ACHN (cell line): ENCODE data around the gene SEMA6A.
"Not testable (repeated sequence)": the region's sequence is repeated elsewhere in the genome, so short reads cannot be mapped to it uniquely, and the experiment has no call there.

Experiments
- DNase-seq: peaks from one replicate; pipeline ENCODE4 v3.0.0-alpha.2; 2015
- in situ Hi-C: cut with HindIII; loops from 2 replicates; pipeline ENCODE4 v1.10.0; 2017; ENCODE audit warnings: low sequenced_read_pairs, low pct_ligation_motif_present, low pct_unique_long_range_greater_than_20kb

SEMA6A gene

DNA sequence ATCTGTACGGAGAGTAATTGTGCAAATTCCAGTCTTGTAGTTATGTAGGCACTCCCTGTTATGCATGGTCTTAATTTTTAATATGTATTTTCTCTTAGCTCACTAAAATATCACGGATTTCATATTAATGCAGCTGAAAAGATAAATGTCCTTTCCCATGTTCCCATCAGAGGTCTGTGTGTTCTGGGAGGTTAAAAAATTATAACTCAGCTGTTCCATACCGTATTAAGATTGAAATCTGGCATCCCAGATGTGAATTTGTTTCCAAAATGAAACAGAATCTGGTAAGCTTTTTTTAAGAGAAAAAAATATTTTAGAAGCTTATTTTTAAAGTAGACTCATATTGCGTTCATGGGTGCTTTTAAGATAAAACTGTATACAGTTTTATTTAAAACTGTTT is 44.3 kb downstream of the SEMA6A start:
- in situ Hi-C loops, result no loop called here
- no peak for DNase-seq

DNA sequence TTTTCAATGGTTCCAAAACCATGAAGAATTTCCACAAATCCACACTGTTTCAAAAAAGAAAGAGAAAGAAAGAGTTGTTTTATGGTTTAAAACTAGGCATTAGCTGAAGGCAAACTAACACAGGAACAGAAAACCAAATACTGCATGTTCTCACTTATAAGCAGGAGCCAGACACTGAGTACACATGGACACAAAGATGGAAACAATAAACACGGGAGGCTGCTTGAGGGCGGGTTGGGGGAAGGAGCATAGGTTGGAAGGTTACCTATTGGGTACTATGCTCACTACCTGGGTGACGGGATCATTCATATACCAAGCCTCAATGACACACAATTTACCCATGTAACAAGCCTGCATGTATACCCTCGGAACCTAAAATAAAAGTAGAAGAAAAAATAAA is 45.0 kb downstream of the SEMA6A start:
- DNase-seq, result peak; percentile 13

DNA sequence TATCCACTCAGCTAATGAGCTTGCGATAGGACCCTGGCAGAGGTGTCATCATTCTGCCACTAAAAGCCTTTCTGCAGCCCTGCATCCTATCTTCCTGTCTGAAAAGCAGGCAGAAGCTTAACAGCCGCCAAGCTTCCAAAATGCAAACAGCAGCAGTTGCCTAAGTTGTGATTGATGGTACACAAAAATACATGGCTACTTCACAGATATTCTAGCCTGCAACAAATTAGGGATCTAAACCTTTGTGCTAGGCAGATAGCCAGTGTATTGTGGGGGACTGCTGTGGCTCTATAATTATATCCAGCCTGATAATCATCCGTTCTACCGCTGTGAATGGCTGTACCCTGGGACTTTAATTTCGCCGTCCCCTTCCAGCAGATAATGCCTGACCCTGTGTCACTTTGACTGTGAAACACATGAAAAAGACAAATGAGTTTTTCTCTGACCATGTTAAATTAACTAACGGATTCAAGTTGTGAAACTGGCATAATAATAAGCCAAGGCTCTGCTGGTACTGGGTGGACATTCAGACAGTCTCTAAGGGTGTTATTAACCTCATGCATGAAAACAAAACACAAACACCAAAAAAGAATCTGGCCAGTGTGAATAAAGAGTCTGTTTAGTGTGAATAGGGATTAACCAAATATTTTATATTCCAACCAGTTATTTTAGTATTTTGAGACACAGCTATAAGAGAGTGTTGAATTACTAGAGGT is 45.9 kb downstream of the SEMA6A start:
- in situ Hi-C loops, result no loop called here
- DNase-seq, result peak; percentile 44

More for the DNA sequence above, 45.0 kb downstream of the SEMA6A start:
- in situ Hi-C loops, result no loop called here

DNA sequence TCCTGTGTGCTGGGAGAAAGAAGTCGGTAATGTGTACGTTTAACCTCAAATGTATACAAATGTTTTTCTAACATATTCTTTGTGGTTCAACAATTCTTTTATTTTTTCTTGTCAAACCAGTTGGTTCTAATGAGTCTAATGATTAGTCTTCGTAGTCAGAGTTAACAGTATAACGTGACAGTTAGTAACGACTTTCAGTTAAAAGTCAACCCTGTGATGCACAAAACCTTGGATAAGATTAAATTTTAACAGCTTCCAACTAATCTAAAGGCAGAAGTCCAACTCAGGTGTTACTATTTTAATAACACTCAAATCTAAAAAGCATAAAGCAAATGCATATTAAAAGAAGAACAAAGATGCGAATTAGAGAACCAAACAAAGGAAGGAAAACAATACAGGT is 47.0 kb downstream of the SEMA6A start:
- peak; percentile 28 for DNase-seq
- in situ Hi-C loops, result no loop called here

DNA sequence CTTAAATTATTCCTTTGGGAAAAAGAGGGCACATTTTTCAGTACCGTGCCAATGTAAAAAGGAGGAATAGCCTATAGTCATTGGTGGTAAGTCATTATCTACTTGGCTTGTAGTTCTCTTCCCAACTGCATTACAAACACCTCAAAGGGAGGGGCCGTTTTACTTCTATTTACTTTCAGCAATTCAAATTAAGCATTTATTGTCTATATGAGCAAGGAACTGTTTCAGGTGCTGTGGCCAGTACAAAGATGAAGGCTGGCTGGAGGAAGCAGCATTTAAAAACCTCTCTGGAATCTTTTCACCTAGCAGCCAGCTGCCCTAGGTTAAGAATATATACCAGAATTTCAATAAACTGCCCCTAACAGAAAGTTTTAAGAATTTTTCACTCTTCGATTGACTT is 48.9 kb downstream of the SEMA6A start:
- in situ Hi-C loops, result no loop called here
- no peak for DNase-seq

DNA sequence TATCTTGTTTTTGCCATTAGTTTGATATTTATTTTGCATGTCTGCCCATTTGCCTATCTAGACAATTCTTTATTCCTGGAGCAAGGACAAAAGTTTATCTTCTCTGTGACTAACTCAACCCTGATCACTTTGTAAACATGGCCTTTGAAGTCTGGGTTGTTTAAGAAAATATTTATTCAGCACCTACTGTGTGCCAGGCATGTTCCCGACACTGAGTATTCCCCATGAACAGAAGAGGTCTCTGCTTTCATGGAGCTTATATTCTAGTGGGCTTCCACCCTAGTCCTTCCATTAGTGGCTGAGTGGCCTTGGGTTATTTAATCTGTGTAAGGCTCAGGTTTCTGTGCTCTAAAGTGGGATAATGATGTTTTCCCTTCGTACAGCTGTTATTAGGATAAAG is 49.7 kb downstream of the SEMA6A start:
- in situ Hi-C loops, result no loop called here
- DNase-seq, result no peak

DNA sequence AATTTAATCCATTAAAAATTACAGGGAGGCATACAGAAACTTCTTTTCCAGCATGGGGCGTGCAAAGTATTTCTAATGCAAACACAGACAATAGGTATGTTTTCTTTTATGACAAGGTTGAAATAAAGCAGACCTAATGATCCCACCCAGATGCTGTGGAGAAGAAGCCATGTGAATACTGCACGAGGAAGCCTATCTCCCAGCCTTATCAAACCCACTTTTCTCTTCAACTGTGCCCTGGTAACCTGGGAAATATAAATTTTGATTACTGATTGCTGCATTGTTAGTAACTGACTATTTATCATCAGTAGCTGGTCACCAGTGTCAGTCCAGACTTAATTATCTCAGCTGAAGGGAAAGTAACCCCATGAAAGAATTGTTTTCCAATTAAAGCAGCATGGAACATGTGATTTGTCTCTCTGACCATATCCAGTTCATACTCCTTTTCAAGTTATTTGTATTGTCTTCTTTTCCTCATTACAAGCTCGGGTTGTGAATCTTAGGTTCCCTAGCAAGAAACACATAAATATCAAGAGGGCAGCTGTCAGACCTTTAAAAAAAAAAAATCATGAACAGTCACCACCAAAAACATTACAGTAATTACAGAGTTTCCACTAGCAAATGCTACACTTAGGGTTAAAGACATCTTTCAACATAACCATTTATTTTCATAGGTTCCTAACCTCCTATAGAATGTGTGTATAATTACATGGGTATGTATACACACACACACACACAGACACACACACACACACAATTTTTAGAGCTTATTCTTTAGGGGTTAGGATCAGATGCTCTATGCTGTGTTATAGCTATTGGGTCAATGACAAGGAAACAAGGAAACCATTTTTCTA is 50.3 kb downstream of the SEMA6A start:
- no peak for DNase-seq
- in situ Hi-C loops, result no loop called here

DNA sequence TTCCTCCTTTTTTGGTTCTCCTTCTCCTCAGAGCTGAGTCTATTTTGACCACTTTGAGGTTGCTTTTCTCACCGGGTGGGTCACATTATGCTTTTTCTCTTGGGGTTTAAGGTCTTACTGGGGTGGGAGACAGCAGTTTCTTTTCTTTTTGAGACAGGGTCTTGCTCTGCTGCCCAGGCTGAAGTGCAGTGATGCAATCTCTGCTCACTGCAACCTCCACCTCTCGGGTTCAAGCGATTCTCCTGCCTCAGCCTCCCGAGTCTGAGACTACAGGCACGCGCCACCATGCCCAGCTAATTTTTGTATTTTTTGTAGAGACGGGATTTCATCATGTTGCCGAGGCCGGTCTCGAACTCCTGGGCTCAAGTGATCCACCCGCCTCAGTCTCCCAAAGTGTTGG is 51.4 kb downstream of the SEMA6A start:
- DNase-seq, in situ Hi-C loops: not testable (repeated sequence)

DNA sequence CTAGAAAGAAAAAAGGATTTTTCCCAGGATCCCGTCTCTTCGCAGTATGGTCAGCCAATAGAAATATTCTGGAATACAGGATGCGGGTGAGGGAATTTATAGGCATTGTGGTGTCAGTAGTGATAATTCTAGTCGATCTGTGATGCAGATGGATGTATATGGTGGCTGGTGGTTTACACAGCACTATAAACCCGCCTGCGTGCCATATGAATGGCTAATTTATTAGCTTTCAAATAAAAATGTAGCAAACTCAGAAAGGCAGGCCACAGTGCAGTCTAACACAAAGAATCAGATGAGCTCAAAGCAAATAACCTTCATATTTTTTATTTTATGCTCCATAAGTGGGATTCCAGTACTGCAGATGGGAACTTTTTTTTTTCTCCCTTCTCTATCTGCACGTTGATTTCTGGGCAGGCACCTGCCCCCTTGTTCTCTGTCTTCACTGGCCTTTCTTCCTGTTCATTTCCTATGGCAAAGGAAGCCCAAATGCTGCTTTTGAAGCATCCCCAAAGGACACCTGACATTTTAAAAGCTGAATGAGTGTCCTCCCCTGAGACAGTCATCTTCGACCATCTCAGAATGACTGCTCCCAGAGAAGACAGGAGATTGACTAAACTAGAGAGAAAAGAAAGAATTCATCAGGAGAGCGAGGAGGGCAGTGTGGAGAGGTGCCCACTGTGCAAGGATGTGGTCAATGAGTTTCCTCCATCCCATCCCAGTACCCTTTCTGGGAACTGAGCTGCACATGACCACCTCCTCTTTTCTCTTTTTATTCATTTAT is 52.1 kb downstream of the SEMA6A start:
- no peak for DNase-seq
- in situ Hi-C loops, result no loop called here

DNA sequence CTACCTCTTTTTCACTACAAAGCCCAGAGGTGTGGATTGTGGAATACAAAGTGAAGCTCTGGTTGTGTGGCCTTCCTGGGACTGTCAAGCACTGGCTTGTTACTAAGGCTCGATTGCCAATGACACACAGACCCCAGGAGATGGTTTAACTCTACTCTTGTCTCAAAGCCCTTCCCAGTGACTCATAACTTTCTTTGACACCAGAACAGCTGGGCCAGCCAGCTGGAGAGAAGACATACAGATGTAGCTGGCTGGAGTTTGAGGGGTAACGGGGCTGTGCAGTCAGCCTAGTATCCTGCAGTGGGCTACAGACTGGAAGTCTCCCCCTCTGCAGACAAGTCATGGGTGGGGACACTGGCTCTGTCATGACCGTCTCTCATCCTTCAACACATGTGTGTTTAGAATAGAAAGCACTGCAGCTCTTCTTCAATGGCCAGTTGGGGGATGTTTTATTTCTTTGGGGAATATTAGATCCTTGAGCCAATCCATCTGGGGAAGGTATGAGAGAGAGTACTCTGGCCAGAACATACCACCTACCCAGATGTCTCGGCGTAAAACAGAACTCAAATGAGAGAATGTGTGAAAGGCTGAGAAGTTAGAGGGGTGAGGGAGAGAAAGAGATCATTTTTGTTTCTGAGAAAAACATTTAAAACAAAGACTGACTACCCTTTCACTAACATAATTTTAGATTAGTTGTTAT is 53.3 kb downstream of the SEMA6A start:
- in situ Hi-C loops, result no loop called here
- no peak for DNase-seq

DNA sequence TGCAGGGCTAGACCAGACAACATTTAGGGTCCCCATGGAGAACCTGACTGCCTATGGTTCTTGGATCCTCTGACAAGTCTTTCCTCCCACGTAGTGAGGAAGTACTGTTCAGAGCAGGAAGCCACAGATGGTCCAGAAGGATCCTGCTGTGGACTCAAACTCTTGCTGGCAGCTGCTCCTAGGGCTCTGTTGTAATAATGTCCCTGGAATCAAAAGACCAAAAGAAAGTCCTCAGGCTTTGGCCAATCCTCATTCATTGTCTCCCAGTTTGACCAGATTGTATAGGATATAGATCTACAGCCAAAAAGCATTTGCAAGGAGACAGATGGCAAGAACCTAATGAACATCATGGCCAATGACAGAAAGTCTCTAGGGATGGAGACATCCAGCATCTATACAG is 53.9 kb downstream of the SEMA6A start:
- DNase-seq, result no peak
- in situ Hi-C loops, result no loop called here

DNA sequence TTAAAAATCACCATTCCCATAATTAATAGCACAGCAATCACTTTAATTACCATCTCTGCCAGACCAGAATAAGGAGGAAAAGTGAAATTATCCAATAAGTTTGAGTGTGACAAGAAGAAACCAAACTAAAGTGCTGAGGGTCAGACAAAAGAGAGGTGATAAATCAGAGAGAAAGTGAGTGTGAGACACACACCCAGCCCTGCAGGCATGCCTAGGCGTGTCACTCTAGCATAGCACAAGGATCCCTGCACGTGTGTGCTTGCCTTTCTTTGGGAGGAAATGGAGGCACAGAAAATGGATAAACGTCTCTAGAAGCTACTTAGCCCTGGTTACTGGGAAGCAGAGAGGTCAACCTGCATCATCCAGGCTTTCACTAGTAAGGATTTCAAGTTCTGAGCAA is 56.2 kb downstream of the SEMA6A start:
- DNase-seq, result no peak
- in situ Hi-C loops, result no loop called here

DNA sequence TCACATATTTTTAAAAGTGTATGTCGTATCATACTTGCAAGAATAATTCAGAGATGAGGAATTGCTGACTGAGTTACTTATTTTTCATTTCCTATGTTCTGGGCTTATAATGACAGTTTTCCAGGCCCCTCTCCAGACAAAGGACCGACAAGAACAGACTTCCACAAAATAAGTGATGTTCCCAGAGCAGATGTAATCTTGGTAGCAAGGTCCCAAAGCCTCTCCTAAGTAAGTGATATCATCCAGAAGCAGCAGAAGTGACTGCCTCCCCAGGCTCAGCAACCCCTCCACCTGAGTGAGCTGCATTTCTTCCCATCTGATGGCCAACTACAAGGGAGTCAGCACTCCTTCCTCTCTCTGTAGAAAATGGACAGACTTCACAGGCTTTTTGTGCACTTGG is 57.1 kb downstream of the SEMA6A start:
- DNase-seq, result no peak
- in situ Hi-C loops, result no loop called here

DNA sequence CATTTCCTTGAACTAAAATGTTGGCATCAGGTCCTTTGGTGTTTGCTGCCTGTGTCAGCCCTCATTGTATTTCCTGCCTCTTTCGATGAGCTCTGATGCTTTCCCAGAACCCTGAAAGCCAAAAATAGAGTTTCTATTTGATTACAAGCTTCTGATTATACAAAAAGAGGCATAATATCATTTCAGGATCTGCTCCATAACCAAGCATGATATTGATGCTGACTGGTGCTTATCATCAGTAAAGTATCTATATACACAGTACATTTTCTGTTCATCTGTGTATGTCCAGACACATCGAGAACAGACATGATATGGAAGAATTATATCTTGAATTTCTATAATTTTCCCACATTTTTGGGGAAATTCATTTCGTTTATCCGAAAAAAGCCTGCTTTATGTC is 58.6 kb downstream of the SEMA6A start:
- no peak for DNase-seq
- in situ Hi-C loops, result no loop called here

DNA sequence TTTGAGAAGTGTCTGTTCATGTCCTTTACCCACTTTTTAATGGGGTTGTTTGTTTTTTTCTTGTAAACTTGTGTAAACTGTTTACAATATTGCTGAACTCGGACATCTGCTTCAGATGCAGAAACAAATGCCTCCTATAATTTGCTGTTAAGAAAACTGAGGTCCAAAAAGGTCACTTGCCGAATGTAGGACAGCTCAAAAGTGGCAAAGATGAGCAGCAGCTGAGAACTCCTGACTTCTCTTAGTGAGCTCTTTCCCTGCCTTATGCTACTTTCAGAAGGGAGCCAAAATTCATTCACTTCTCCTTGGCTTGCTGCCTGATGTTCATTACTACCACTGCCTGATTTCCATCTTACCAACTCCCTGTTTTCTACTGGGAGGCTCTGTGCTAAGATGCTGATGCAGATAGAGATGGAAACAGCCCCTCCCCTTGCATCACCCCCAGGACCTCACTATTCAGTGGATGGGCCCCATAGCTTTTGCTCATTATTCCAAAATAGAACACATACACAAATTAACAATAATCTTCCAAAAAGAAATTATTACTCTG is 60.1 kb downstream of the SEMA6A start:
- in situ Hi-C loops, result no loop called here
- DNase-seq, result no peak

DNA sequence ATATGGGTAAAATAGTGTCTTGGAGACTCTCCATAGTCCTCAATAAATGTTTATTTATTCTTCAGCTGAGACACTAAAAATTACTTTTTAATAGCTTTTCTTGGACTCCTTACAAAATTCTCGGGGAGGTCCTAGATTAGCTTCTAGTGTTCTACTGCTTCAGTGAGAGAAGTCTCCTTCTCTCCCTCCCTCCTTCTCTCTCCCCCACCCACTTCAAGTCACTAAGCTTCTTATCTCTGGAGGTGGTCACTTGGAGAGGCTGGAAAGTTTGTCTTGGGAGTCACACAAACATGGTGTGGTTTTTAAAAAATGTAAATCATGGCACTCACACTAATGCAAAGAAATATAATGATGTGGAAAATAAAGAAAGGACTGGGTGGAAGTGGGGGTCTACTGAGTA is 64.1 kb downstream of the SEMA6A start:
- in situ Hi-C loops, result no loop called here
- no peak for DNase-seq

DNA sequence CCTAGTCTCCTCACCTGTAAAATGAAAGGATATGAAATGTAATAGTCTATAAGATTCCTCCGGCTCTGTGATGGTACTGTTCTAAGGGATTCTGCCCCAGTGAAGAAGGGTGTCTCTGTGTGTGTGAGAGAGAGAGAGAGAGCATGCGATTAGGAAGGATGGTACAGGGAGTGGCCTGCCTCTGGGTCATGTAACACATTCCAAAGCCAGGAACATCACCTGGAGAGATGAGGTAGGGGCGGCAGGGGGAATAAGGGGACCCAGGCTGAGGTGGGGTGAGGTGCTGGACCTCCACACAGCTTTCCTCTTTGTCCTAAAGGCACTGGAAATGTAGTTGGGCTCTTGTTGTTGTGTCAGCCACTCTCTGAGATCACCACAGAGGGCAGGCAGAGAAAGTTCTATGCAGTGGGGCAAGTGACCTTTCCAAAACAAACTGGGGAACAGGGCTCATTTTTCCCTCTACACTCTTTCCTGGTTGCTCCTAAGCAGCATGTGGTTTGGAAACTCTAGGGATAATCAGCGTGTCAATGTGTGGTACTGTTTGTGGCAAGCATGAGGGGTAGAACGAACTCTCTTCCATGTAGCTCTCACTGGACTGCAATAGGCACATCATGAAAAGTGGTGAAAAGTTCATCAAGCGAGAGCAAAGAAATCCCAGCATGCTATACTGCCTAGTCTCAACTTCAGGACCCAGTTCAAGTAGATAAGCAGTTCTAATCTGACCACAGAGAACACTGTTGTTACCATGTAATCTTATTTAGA is 65.0 kb downstream of the SEMA6A start:
- in situ Hi-C loops, result no loop called here
- no peak for DNase-seq

DNA sequence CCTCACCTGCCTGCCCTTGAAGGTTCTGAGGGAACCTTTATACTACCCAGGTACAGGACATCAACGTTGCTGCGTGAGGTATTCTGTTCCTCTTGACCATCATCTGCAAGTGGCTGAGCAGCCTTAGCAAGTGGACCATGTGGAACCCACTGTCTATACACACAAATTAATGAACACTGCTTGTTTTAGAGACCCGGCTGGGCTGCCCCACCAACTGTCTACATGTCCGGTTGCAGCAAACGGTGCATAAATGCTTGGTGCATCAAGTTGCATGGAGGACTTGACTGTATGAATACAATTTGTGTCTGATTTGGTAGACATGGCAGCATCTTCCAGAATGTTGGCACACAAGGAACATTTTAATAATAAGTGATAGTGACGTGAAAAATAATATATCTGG is 65.8 kb downstream of the SEMA6A start:
- in situ Hi-C loops, result no loop called here
- DNase-seq, result no peak
